ENCODE data around the gene LPP.
"Not testable (repeated sequence)": the region's sequence is repeated elsewhere in the genome, so short reads cannot be mapped to it uniquely, and the experiment has no call there.

The LPP gene

GRCh38 chr3:188407158-188407880 is 253.4 kb downstream of the LPP start:
- no peak for DNase-seq

- DNase-seq: no peak
These were observed 254.9 kb downstream of the LPP start for GRCh38 chr3:188408831-188409230.

- no peak for DNase-seq
These were observed 257.8 kb downstream of the LPP start for GRCh38 chr3:188411750-188412149.

- DNase-seq: no peak
These were observed 261.2 kb downstream of the LPP start for GRCh38 chr3:188415196-188415595.

GRCh38 chr3:188416041-188416440 is 262.1 kb downstream of the LPP start:
- no peak for DNase-seq

GRCh38 chr3:188417271-188417696 is 263.3 kb downstream of the LPP start:
- DNase-seq: no peak

- DNase-seq: no peak
These were observed 263.8 kb downstream of the LPP start for GRCh38 chr3:188417766-188418165.

- no peak for DNase-seq
These were observed 267.3 kb downstream of the LPP start for GRCh38 chr3:188421151-188421821.

GRCh38 chr3:188421836-188422540 is 268.0 kb downstream of the LPP start:
- DNase-seq: peak; percentile 27

- DNase-seq: not testable (repeated sequence)
These were observed 274.0 kb downstream of the LPP start for GRCh38 chr3:188427981-188428380.

GRCh38 chr3:188431040-188431439 is 277.1 kb downstream of the LPP start:
- DNase-seq: no peak

- no peak for DNase-seq
These were observed 277.6 kb downstream of the LPP start for GRCh38 chr3:188431553-188431952.

- DNase-seq: no peak
These were observed 279.0 kb downstream of the LPP start for GRCh38 chr3:188432802-188433520.

- DNase-seq: no peak
These were observed 279.7 kb downstream of the LPP start for GRCh38 chr3:188433521-188434150.

- no peak for DNase-seq
These were observed 280.6 kb downstream of the LPP start for GRCh38 chr3:188434594-188434993.

- no peak for DNase-seq
These were observed 281.3 kb downstream of the LPP start for GRCh38 chr3:188435266-188435665.

- DNase-seq: no peak
These were observed 284.0 kb downstream of the LPP start for GRCh38 chr3:188437926-188438325.

GRCh38 chr3:188439080-188439479 is 285.1 kb downstream of the LPP start:
- DNase-seq: no peak

- no peak for DNase-seq
These were observed 286.5 kb downstream of the LPP start for GRCh38 chr3:188440340-188440972.

- no peak for DNase-seq
These were observed 288.5 kb downstream of the LPP start for GRCh38 chr3:188442430-188442829.

- DNase-seq: not testable (repeated sequence)
These were observed 291.2 kb downstream of the LPP start for GRCh38 chr3:188445175-188445574.

- no peak for DNase-seq
These were observed 292.1 kb downstream of the LPP start for GRCh38 chr3:188446014-188446413.

Measured in right hindlimb (tissue), 1 donor.